HG02571 (cell line): ENCODE measurements around the gene COL28A1.
A peak's percentile ranks its signal among the peaks of the same experiment; 100 is the strongest.

Source experiments
- ATAC-seq: cut with Tn5 transposase; IDR thresholded peaks from one replicate; pipeline ENCODE4 v1.9.1; 2021; ENCODE audit warnings: mild to moderate bottlenecking, moderate library complexity; ENCODE audit not compliant: unreplicated experiment

The COL28A1 gene

GRCh38 chr7:7344583-7344982 is 191.1 kb downstream of the COL28A1 start:
- ATAC-seq: no peak

GRCh38 chr7:7335909-7336308 is 199.8 kb downstream of the COL28A1 start:
- no peak for ATAC-seq

- no peak for ATAC-seq
Observed at GRCh38 chr7:7335215-7335614, 200.5 kb downstream of the COL28A1 start.

- ATAC-seq: no peak
Observed at GRCh38 chr7:7333610-7334009, 202.1 kb downstream of the COL28A1 start.

- no peak for ATAC-seq
Observed at GRCh38 chr7:7331523-7331922, 204.2 kb downstream of the COL28A1 start.

- no peak for ATAC-seq
Observed at GRCh38 chr7:7330997-7331396, 204.7 kb downstream of the COL28A1 start.

- ATAC-seq: no peak
Observed at GRCh38 chr7:7329326-7329725, 206.3 kb downstream of the COL28A1 start.

- ATAC-seq: no peak
Observed at GRCh38 chr7:7327423-7327822, 208.2 kb downstream of the COL28A1 start.

DNA sequence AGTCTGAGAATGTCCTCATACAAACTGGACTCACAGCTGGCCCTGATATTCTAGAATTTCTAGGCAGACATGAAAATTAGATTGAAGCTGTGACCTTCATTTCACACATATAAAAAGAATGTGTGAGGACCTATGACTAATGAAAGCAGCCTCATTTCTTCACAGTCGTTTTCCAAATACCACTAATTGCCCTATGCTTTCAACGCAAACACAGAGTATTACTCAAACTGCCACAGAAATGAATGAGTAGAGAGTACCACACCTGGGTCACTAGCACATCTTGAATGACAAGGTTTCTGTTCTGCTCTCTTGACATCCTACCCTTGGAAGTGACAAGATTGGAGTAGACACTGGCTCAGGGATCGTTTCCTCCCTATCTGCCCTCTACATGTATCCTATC is 211.0 kb downstream of the COL28A1 start:
- no peak for ATAC-seq

DNA sequence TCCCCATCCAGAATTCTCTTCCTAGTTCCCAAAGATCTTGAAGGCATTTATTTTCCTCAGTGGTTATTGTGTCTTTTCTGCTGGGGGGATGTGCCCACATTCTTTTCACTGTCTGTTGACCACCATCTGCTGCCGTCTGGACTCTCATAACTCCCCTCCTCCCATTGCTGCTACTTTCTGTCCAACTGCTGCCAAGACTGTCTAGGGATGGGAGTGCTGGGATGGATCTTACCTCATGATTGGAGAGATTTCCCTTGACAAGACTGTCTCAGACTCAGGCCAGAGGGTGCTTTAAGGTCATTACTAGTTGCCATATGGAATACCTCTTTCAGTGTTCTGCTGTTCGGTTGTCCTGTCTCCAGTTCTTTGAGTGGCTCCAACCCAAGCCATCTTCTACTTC is 211.8 kb downstream of the COL28A1 start:
- ATAC-seq: no peak

- ATAC-seq: no peak
Observed at GRCh38 chr7:7323352-7323751, 212.3 kb downstream of the COL28A1 start.

GRCh38 chr7:7321681-7322080 is 214.0 kb downstream of the COL28A1 start:
- ATAC-seq: peak; percentile 92

DNA sequence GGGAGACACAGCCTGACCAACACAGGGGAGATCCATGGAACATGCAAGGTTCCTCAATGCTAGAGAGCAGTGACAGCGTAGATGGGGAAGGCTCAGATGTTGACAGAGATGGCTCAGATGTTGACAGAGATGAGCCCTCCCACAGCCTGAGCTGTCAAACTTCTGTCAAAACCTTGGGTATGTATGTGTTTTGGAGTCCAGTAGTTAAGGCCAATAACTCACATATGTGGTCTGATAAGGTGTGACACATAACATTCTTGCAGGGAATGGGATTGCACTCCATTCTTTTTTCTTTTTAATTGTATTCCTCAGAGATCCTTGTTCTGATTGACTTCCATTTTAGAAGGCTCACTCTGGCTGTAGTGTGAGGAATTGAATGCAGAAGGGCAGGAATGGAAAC is 217.1 kb downstream of the COL28A1 start:
- no peak for ATAC-seq

GRCh38 chr7:7317850-7318249 is 217.8 kb downstream of the COL28A1 start:
- no peak for ATAC-seq

- ATAC-seq: no peak
Observed at GRCh38 chr7:7315851-7316250, 219.8 kb downstream of the COL28A1 start.

- no peak for ATAC-seq
Observed at GRCh38 chr7:7312323-7312722, 223.3 kb downstream of the COL28A1 start.

DNA sequence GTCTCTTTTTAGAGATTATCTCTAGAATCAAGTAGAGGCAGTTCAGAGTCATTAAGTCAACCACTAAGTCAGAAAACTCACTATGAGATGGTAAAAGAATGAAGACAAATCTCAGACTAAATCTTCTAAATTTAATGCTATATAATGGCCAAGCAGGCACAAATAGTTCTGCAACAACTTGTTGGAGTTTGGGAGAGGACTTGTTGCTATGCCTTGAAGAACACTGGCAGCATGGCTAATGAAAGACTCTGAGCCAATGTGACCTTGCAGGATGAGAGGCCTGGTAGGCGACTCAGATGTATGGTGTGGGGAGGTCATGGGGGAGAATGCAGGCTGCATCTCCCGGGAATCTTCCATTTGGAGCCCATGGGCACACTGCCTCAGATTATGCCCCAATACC is 224.7 kb downstream of the COL28A1 start:
- ATAC-seq: no peak

DNA sequence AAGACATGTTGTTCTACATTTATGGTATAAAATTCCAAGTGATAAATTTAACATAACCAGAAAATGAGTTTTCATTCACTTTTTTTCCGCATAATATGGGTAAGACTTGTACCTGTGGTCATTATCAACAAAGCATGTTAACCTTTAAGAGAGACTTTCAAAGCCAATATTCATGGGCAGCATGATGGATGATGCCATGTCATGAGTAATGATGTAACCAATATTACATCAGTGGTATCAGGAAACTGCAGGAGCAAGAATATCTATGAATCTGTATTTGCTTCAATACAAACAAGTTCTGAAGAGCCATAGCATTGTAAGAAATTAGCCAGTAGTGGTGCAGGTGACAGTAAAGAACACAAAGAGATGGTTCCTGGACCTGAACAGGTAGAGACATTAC is 226.5 kb downstream of the COL28A1 start:
- ATAC-seq: no peak
